CD1c-positive myeloid dendritic cell (primary cell): ENCODE results near the gene ATAD3A.

Experiments used
- DNase-seq: peaks from one replicate; pipeline ENCODE4 v3.0.0-alpha.2; 2016; ENCODE audit errors: extremely low spot score

The ATAD3A gene

GRCh38 chr1:1582585-1583346 is 70.8 kb downstream of the ATAD3A start:
- DNase-seq, result no peak

GRCh38 chr1:1583347-1584010 is 71.5 kb downstream of the ATAD3A start:
- no peak for DNase-seq
